ENCODE data around the gene RPL10A.
"Not testable (repeated sequence)": the region's sequence is repeated elsewhere in the genome, so short reads cannot be mapped to it uniquely, and the experiment has no call there.

Gene RPL10A

DNA sequence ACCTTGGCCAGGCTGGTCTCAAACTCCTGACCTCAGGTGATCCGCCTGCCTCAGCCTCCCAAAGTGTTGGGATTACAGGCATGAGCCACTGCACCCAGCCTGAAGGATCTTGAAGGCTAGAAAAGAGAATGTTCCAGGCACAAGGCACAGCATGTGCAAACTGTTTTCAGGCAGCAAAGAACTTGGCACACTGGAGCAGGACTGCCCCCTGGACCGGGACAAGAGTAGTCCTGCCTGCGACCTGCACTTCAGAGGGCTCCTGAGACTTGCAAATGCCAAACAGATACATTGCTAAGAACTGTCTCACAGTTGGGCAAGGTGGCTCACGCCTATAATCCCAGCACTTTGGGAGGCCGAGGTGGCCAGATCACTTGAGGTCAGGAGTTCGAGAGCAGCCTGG, 47.7 kb downstream of the RPL10A start:
- not testable (repeated sequence) for DNase-seq

DNA sequence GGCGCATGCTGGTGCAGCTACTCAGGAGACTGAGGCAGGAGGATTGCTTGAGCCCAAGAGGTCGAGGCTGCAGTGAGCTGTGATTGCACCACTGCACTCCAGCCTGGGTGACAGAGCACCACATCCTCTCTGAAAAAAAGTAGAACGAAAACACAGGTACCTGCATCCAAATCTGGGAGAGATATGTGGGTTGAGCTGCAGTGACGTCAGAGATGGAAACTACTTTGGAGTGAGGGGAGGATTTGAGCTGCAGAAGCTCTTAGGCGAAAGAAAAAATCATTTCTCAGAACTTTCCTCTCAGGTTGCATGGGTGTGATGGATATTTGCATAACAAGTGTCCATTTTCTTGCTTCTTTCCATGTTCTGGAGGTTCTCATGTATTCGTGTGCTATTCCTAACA, 48.5 kb downstream of the RPL10A start:
- DNase-seq, result no peak

GRCh38 chr6:35517978-35518377, 49.8 kb downstream of the RPL10A start:
- not testable (repeated sequence) for DNase-seq

DNA sequence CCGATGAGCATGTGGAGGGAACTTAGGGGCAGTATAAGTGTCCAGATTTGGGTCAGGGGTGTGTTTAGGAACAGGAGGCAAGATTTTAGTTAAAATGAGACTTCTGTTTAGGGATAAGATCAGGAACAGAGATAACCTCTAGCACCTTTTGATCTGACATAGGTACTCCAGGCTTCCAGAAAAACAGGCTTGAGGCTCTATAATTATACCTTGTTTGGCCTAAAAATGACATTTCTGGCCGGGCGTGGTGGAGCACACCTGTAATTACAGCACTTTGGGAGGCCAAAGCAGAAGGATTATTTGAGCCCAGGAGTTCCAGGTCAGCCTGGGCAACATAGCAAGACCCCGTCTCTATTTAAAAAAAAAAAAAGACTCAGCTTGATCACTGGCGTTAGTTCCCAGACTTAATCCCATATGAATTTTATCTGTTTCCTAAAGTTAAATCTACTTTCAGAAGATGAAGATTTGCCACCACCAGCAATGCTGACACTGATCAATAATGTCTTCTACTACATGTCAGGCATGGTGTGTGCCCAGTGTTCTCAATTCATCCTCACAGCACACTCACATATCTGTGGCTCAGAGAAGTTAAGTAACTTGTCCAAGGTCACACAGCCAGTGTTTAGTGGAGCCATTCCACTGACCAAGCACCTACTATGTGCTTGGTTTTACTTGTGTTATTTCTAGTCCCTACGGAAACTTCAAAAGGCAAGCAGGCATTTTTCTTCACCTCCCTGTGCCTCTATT, 50.5 kb downstream of the RPL10A start:
- DNase-seq, result no peak

GRCh38 chr6:35519313-35520015, 51.3 kb downstream of the RPL10A start:
- no peak for DNase-seq
